Measurements from ENCODE around the gene CFAP74. TPM values are rescaled to one million over a fixed set of nuclear protein-coding genes. Genes with fewer than 3 reads are reported as not detected.
A peak's percentile ranks its signal among the peaks of the same experiment; 100 is the strongest.

The CFAP74 gene
- total and polyA plus RNA-seq, 2 of the 13 experiments (the other 11 are each of a cell fraction or from before 2014, with no cell fraction given) = 0.27 to 0.62 TPM

GRCh38 chr1:1942753-1943656, 60.6 kb downstream of the CFAP74 start (continued):
- TF ChIP-seq ZBTB2 (CRISPR knock-in tag; IDR thresholded peaks at IDR 0.05; ENCODE audit: low read depth) = no peak
- no peak for TF ChIP-seq KLF9 (CRISPR knock-in tag; IDR thresholded peaks at IDR 0.05; ENCODE audit: low read depth)
- TF ChIP-seq ISL2 (CRISPR knock-in tag; IDR thresholded peaks at IDR 0.05) = 0 out of 2 replicates have a peak, but pooled peaks have one; percentile 70
- TF ChIP-seq SRY (CRISPR knock-in tag; IDR thresholded peaks at IDR 0.05) = no peak; the same call in 1 of the 2 replicates
- TF ChIP-seq ARID2 (CRISPR knock-in tag; IDR thresholded peaks at IDR 0.05; ENCODE audit: borderline replicate concordance) = no peak
- no peak; the same call in none of the 2 replicates for TF ChIP-seq ZNF431 (CRISPR knock-in tag; IDR thresholded peaks at IDR 0.05; ENCODE audit: borderline replicate concordance, low read depth)
- peak; percentile 13; the same call in 1 of the 2 replicates for TF ChIP-seq SOX13 (IDR thresholded peaks at IDR 0.05)
- peak in 1 of 2 experiments; percentile 55; a peak in 1 of 4 replicates for TF ChIP-seq SOX13 (CRISPR knock-in tag; conservative IDR thresholded peaks at IDR 0.05 in 1 of 2, IDR thresholded peaks at IDR 0.05 in 1 of 2)
- TF ChIP-seq MLLT10 (CRISPR knock-in tag; IDR thresholded peaks at IDR 0.05) = no peak
- no peak for TF ChIP-seq HOXA7 (CRISPR knock-in tag; IDR thresholded peaks at IDR 0.05)
- TF ChIP-seq EZH2 (conservative IDR thresholded peaks at IDR 0.05; ENCODE audit: low read depth, low read length) = no peak
- no peak for TF ChIP-seq ZFP37 (CRISPR knock-in tag; IDR thresholded peaks at IDR 0.05; ENCODE audit: borderline replicate concordance)
- TF ChIP-seq MYNN (CRISPR knock-in tag; IDR thresholded peaks at IDR 0.05; ENCODE audit: low read depth) = no peak
- TF ChIP-seq MEIS1 (CRISPR knock-in tag; IDR thresholded peaks at IDR 0.05; ENCODE audit: borderline replicate concordance) = peak; percentile 87
- TF ChIP-seq ZNF607 (CRISPR knock-in tag; IDR thresholded peaks at IDR 0.05; ENCODE audit: borderline replicate concordance) = no peak; the same call in 1 of the 2 replicates
- TF ChIP-seq ZNF713 (CRISPR knock-in tag; IDR thresholded peaks at IDR 0.05) = no peak
- peak; percentile 98 for TF ChIP-seq DRAP1 (CRISPR knock-in tag; IDR thresholded peaks at IDR 0.05)
- no peak for TF ChIP-seq HHEX (CRISPR knock-in tag; IDR thresholded peaks at IDR 0.05)
- TF ChIP-seq ZNF530 (CRISPR knock-in tag; IDR thresholded peaks at IDR 0.05; ENCODE audit: low read depth) = no peak
- TF ChIP-seq HCFC1 (IDR thresholded peaks at IDR 0.05; ENCODE audit: low read depth, low read length) = no peak
- 0 out of 2 replicates have a peak, but pooled peaks have one; percentile 77 for TF ChIP-seq MZF1 (CRISPR knock-in tag; IDR thresholded peaks at IDR 0.05; ENCODE audit: borderline replicate concordance)
- no peak for TF ChIP-seq HINFP (CRISPR knock-in tag; IDR thresholded peaks at IDR 0.05; ENCODE audit: low read depth)
- no peak; the same call in 1 of the 2 replicates for TF ChIP-seq ZNF841 (CRISPR knock-in tag; IDR thresholded peaks at IDR 0.05; ENCODE audit: borderline replicate concordance)
- no peak for TF ChIP-seq ZNF510 (CRISPR knock-in tag; IDR thresholded peaks at IDR 0.05; ENCODE audit: low read depth)
- TF ChIP-seq PLRG1 (conservative IDR thresholded peaks at IDR 0.05) = no peak
- no peak; the same call in 1 of the 2 replicates for TF ChIP-seq ZNF264 (CRISPR knock-in tag; IDR thresholded peaks at IDR 0.05)
- no peak; the same call in 1 of the 2 replicates for TF ChIP-seq HMG20A (CRISPR knock-in tag; IDR thresholded peaks at IDR 0.05; ENCODE audit: borderline replicate concordance)

Data from HepG2 (cell line).